Measurements from ENCODE around the gene LEMD2.
A peak's percentile ranks its signal among the peaks of the same experiment; 100 is the strongest.
"Not testable (repeated sequence)": the region's sequence is repeated elsewhere in the genome, so short reads cannot be mapped to it uniquely, and the experiment has no call there.

The LEMD2 gene

GRCh38 chr6:33788694-33789549, at the start of gene LEMD2:
TSS of gene LEMD2 (minus strand) at chr6:33789130. CDS start at chr6:33789116, 14 bp downstream.
- Mint-ChIP-seq H3K9me3 (no peaks in the 10 kb centered on the region), H3K4me1 (peaks cover 44% of the 10 kb centered on the region), H3K36me3 (peaks cover 11% of the 10 kb centered on the region), H3K27ac (peak within 1 kb of the TSS; percentile 83), H3K4me3 (peak within 1 kb of the TSS; percentile 92), H3K27me3 (no peaks in the 10 kb centered on the region)
- ATAC-seq = peak; percentile 95

- no peaks in the 10 kb centered on the region for H3K36me3 Mint-ChIP-seq
- no peak overlapping the region for H3K27ac Mint-ChIP-seq
- ATAC-seq = no peak
- H3K9me3 Mint-ChIP-seq = no peaks in the 10 kb centered on the region
- no peak overlapping the region for H3K4me3 Mint-ChIP-seq
- H3K4me1 Mint-ChIP-seq = peaks cover 9% of the 10 kb centered on the region
- H3K27me3 Mint-ChIP-seq = peaks cover 42% of the 10 kb centered on the region
Measured at GRCh38 chr6:33837971-33838665, 49.2 kb upstream of the LEMD2 start.

- Mint-ChIP-seq H3K9me3 (no peaks in the 10 kb centered on the region), H3K4me3 (no peak overlapping the region), H3K4me1 (peaks cover 9% of the 10 kb centered on the region), H3K27me3 (peaks cover 41% of the 10 kb centered on the region), H3K27ac (no peak overlapping the region), H3K36me3 (no peaks in the 10 kb centered on the region)
- ATAC-seq = no peak
Measured at GRCh38 chr6:33836806-33837469, 48.0 kb upstream of the LEMD2 start.

- Mint-ChIP-seq H3K27ac (no peak overlapping the region), H3K9me3 (no peaks in the 10 kb centered on the region), H3K36me3 (no peaks in the 10 kb centered on the region), H3K4me3 (no peak overlapping the region), H3K27me3 (peaks cover 63% of the 10 kb centered on the region), H3K4me1 (peaks cover 2% of the 10 kb centered on the region)
- ATAC-seq = no peak
Measured at GRCh38 chr6:33834401-33835392, 45.8 kb upstream of the LEMD2 start.

- no peak for ATAC-seq
- Mint-ChIP-seq H3K27me3 (peaks cover 74% of the 10 kb centered on the region), H3K27ac (no peak overlapping the region), H3K4me3 (no peak overlapping the region), H3K36me3 (no peaks in the 10 kb centered on the region), H3K9me3 (no peaks in the 10 kb centered on the region), H3K4me1 (no peaks in the 10 kb centered on the region)
Measured at GRCh38 chr6:33833599-33833998, 44.7 kb upstream of the LEMD2 start.

- peaks cover 78% of the 10 kb centered on the region for H3K27me3 Mint-ChIP-seq
Measured at GRCh38 chr6:33832831-33833230, 43.9 kb upstream of the LEMD2 start.

GRCh38 chr6:33831725-33832124, 42.8 kb upstream of the LEMD2 start:
- not testable (repeated sequence) for ATAC-seq, H3K4me1 Mint-ChIP-seq, H3K36me3 Mint-ChIP-seq, H3K27ac Mint-ChIP-seq, H3K4me3 Mint-ChIP-seq, H3K9me3 Mint-ChIP-seq
- H3K27me3 Mint-ChIP-seq = peaks cover 67% of the 10 kb centered on the region

More at GRCh38 chr6:33832831-33833230, 43.9 kb upstream of the LEMD2 start:
- H3K4me1 Mint-ChIP-seq, H3K9me3 Mint-ChIP-seq, H3K36me3 Mint-ChIP-seq, H3K4me3 Mint-ChIP-seq, ATAC-seq, H3K27ac Mint-ChIP-seq: not testable (repeated sequence)

GRCh38 chr6:33830635-33831240, 41.8 kb upstream of the LEMD2 start:
- no peaks in the 10 kb centered on the region for H3K4me1 Mint-ChIP-seq
- H3K27me3 Mint-ChIP-seq = peaks cover 68% of the 10 kb centered on the region
- ATAC-seq = no peak
- H3K4me3 Mint-ChIP-seq = no peak overlapping the region
- no peaks in the 10 kb centered on the region for H3K9me3 Mint-ChIP-seq
- no peak overlapping the region for H3K27ac Mint-ChIP-seq
- H3K36me3 Mint-ChIP-seq = no peaks in the 10 kb centered on the region

- Mint-ChIP-seq H3K36me3 (no peaks in the 10 kb centered on the region), H3K9me3 (no peaks in the 10 kb centered on the region), H3K4me1 (no peaks in the 10 kb centered on the region), H3K27me3 (peaks cover 59% of the 10 kb centered on the region), H3K27ac (no peak overlapping the region), H3K4me3 (no peak overlapping the region)
- ATAC-seq = no peak
Measured at GRCh38 chr6:33828764-33829731, 40.1 kb upstream of the LEMD2 start.

- Mint-ChIP-seq H3K36me3 (no peaks in the 10 kb centered on the region), H3K27me3 (peaks cover 52% of the 10 kb centered on the region), H3K9me3 (no peaks in the 10 kb centered on the region), H3K27ac (no peak overlapping the region), H3K4me3 (no peak overlapping the region), H3K4me1 (no peaks in the 10 kb centered on the region)
- no peak for ATAC-seq
Measured at GRCh38 chr6:33828452-33828763, 39.5 kb upstream of the LEMD2 start.

GRCh38 chr6:33827546-33828451, 38.9 kb upstream of the LEMD2 start:
- no peak overlapping the region for H3K4me3 Mint-ChIP-seq
- no peaks in the 10 kb centered on the region for H3K36me3 Mint-ChIP-seq
- no peak overlapping the region for H3K27ac Mint-ChIP-seq
- H3K4me1 Mint-ChIP-seq = no peaks in the 10 kb centered on the region
- H3K27me3 Mint-ChIP-seq = peaks cover 51% of the 10 kb centered on the region
- H3K9me3 Mint-ChIP-seq = no peaks in the 10 kb centered on the region
- ATAC-seq = no peak

- ATAC-seq = no peak
- H3K36me3 Mint-ChIP-seq = no peaks in the 10 kb centered on the region
- no peak overlapping the region for H3K27ac Mint-ChIP-seq
- peaks cover 56% of the 10 kb centered on the region for H3K27me3 Mint-ChIP-seq
- no peak overlapping the region for H3K4me3 Mint-ChIP-seq
- no peaks in the 10 kb centered on the region for H3K9me3 Mint-ChIP-seq
- H3K4me1 Mint-ChIP-seq = no peaks in the 10 kb centered on the region
Measured at GRCh38 chr6:33826537-33826936, 37.6 kb upstream of the LEMD2 start.
